GM23338 (cell line): ENCODE data around the gene SIRPA. TPM values are rescaled to one million over a fixed set of nuclear protein-coding genes. Genes with fewer than 3 reads are reported as not detected.

Experiments used
- ATAC-seq: fragments of 200-7000 bp; cut with Tn5 transposase; 3 replicates; pipeline ENCODE4 v1.9.1; 2020
- DNase-seq: peaks from one replicate; pipeline ENCODE4 v3.0.0-alpha.2; 2015; ENCODE audit warnings: low spot score
- H2AFZ ChIP-seq: fragments of 200-600 bp; sonication (generic); 2 replicates; pipeline ENCODE4 v1.8.0; 2016; ENCODE audit warnings: antibody characterized with exemption, mild to moderate bottlenecking, moderate library complexity
- H3F3A ChIP-seq: fragments of 200-600 bp; sonication (generic); replicated peaks from 2 replicates; pipeline ENCODE4 v1.8.0; 2017; ENCODE audit warnings: antibody characterized with exemption, mixed run types, low read depth
- H3K27ac ChIP-seq: fragments of 200-600 bp; sonication (generic); 2 replicates; pipeline ENCODE4 v1.6.1; 2016; ENCODE audit warnings: low read depth
- H3K27me3 ChIP-seq: fragments of 200-600 bp; sonication (generic); 2 replicates; pipeline ENCODE4 v1.8.0; 2016; ENCODE audit warnings: mild to moderate bottlenecking, mixed run types, moderate library complexity; ENCODE audit not compliant: insufficient read depth
- H3K36me3 ChIP-seq: fragments of 200-600 bp; sonication (generic); 2 replicates; pipeline ENCODE4 v1.8.0; 2016; ENCODE audit warnings: mild to moderate bottlenecking; ENCODE audit not compliant: insufficient read depth
- H3K4me1 ChIP-seq: fragments of 200-600 bp; sonication (generic); 2 replicates; pipeline ENCODE4 v1.8.0; 2016; ENCODE audit warnings: mild to moderate bottlenecking, moderate library complexity; ENCODE audit not compliant: insufficient read depth
- H3K4me2 ChIP-seq: fragments of 200-600 bp; sonication (generic); 2 replicates; pipeline ENCODE4 v1.7.1; 2017; ENCODE audit warnings: mixed run types
- H3K4me3 ChIP-seq: fragments of 200-600 bp; sonication (generic); 2 replicates; pipeline ENCODE4 v1.6.1; 2016; ENCODE audit warnings: mixed run types
- H3K79me2 ChIP-seq: fragments of 200-600 bp; sonication (generic); replicated peaks from 2 replicates; pipeline ENCODE4 v1.8.0; 2017; ENCODE audit warnings: mild to moderate bottlenecking; ENCODE audit not compliant: insufficient read depth
- H3K9me2 ChIP-seq: fragments of 200-600 bp; sonication (generic); 2 replicates; pipeline ENCODE4 v1.8.0; 2017; ENCODE audit not compliant: insufficient read depth
- H4K20me1 ChIP-seq: fragments of 200-600 bp; sonication (generic); replicated peaks from 2 replicates; pipeline ENCODE4 v1.8.0; 2017; ENCODE audit warnings: mild to moderate bottlenecking; ENCODE audit not compliant: insufficient read depth
- H3K27ac Mint-ChIP-seq: 2 replicates; pipeline ENCODE4 v1.8.0; 2020; ENCODE audit warnings: inconsistent platforms, mild to moderate bottlenecking, moderate library complexity, mixed read lengths
- H3K27me3 Mint-ChIP-seq: 3 replicates; pipeline ENCODE4 v1.8.0; 2022; ENCODE audit warnings: low read depth, mild to moderate bottlenecking, moderate library complexity, mixed read lengths, inconsistent platforms; ENCODE audit not compliant: insufficient read depth, poor library complexity
- H3K36me3 Mint-ChIP-seq: 3 replicates; pipeline ENCODE4 v1.8.0; 2021; ENCODE audit warnings: low read depth, mild to moderate bottlenecking, inconsistent platforms, moderate library complexity, mixed read lengths
- H3K4me1 Mint-ChIP-seq: 3 replicates; pipeline ENCODE4 v1.8.0; 2020; ENCODE audit warnings: mild to moderate bottlenecking, inconsistent platforms, mixed read lengths
- H3K4me3 Mint-ChIP-seq: 3 replicates; pipeline ENCODE4 v1.8.0; 2021; ENCODE audit warnings: moderate library complexity, mild to moderate bottlenecking, inconsistent platforms, mixed read lengths
- H3K9me3 Mint-ChIP-seq: 3 replicates; pipeline ENCODE4 v1.8.0; 2020; ENCODE audit warnings: moderate library complexity, mild to moderate bottlenecking, inconsistent platforms, mixed read lengths
- CREB1 ChIP-seq: fragments of 250-450 bp; sonication (Bioruptor Pico); IDR thresholded peaks from 2 replicates; pipeline ENCODE4 v1.5.0; 2020; ENCODE audit warnings: low read depth, mild to moderate bottlenecking, moderate library complexity
- ETS1 ChIP-seq: IDR thresholded peaks from 2 replicates; pipeline ENCODE4 v1.6.1; 2016; ENCODE audit warnings: antibody characterized with exemption
- EZH2 ChIP-seq: fragments of 200-600 bp; sonication (generic); IDR thresholded peaks from one replicate; pipeline ENCODE4 v1.8.0; 2017; ENCODE audit warnings: antibody characterized with exemption, mild to moderate bottlenecking, low read depth; ENCODE audit not compliant: unreplicated experiment
- EZH2phosphoT487 ChIP-seq: fragments of 200-600 bp; sonication (generic); IDR thresholded peaks from one replicate; pipeline ENCODE4 v1.8.1; 2018; ENCODE audit warnings: antibody characterized with exemption; ENCODE audit not compliant: unreplicated experiment
- NANOG ChIP-seq: IDR thresholded peaks from 2 replicates; pipeline ENCODE4 v1.6.1; 2016; ENCODE audit warnings: antibody characterized with exemption, borderline replicate concordance
- POLR2AphosphoS5 ChIP-seq: IDR thresholded peaks from 2 replicates; pipeline ENCODE4 v1.6.1; 2016; ENCODE audit warnings: antibody characterized with exemption, low read depth
- REST ChIP-seq: IDR thresholded peaks from one replicate; pipeline ENCODE4 v1.6.1; 2018; ENCODE audit warnings: antibody characterized with exemption; ENCODE audit not compliant: unreplicated experiment
- ZNF114 ChIP-seq: fragments of 250-450 bp; sonication (Bioruptor Pico); IDR thresholded peaks from 2 replicates; pipeline ENCODE4 v1.5.0; 2020; ENCODE audit warnings: mild to moderate bottlenecking, moderate library complexity
- ZNF331 ChIP-seq: fragments of 250-450 bp; sonication (Bioruptor Pico); IDR thresholded peaks from 2 replicates; pipeline ENCODE4 v1.5.0; 2020; ENCODE audit warnings: low read depth, mild to moderate bottlenecking, moderate library complexity
- ZNF462 ChIP-seq: fragments of 250-450 bp; sonication (Bioruptor Pico); IDR thresholded peaks from 2 replicates; pipeline ENCODE4 v1.5.0; 2020; ENCODE audit warnings: mild to moderate bottlenecking, moderate library complexity
- polyA plus RNA-seq: library from polyadenylated mRNA; unstranded; fragments of >200 nt; fragmentation: Nextera tagmentation; extraction: Ambion mirVana; gene quantifications from 2 replicates; pipeline ENCODE4 v1.2.1, GENCODE V29; 2016
- total RNA-seq: library from RNA; depleted of rRNA; stranded (reverse); fragments of >200 nt; shearing (Covaris generic); gene quantifications from 2 replicates; pipeline ENCODE4 v1.2.3, GENCODE V29; 2014

Gene SIRPA
- total and polyA plus RNA-seq, 2 experiments from 2014 or later: 1.2 to 2.9 TPM

- TF ChIP-seq REST: no peak
Measured at GRCh38 chr20:1846341-1846740, 48.9 kb upstream of the SIRPA start (continued).

- no peaks in the 10 kb centered on the region for H3K79me2 ChIP-seq
- H3K9me2 ChIP-seq: no peaks in the 10 kb centered on the region
- Mint-ChIP-seq H3K4me3 (no peak overlapping the region), H3K9me3 (no peaks in the 10 kb centered on the region; the same call in 2 of the 3 replicates), H3K36me3 (no peaks in the 10 kb centered on the region; the same call in 2 of the 3 replicates), H3K27ac (no peak overlapping the region), H3K4me1 (peaks cover 9% of the 10 kb centered on the region), H3K27me3 (peaks cover 10% of the 10 kb centered on the region)
- H3F3A ChIP-seq: no peaks in the 10 kb centered on the region
- no peak overlapping the region for H2AFZ ChIP-seq
- H4K20me1 ChIP-seq: no peaks in the 10 kb centered on the region
- ATAC-seq (no peak), DNase-seq (no peak)
- no peaks in the 10 kb centered on the region for H3K27me3 ChIP-seq
- no peaks in the 10 kb centered on the region for H3K4me1 ChIP-seq
- H3K4me2 ChIP-seq: no peak overlapping the region
- no peak overlapping the region for H3K4me3 ChIP-seq
- no peaks in the 10 kb centered on the region; the same call in 1 of the 2 replicates for H3K36me3 ChIP-seq
- H3K27ac ChIP-seq: no peak overlapping the region
- TF ChIP-seq ZNF114 (CRISPR knock-in tag) (no peak), ZNF462 (CRISPR knock-in tag) (no peak), EZH2 (no peak), ETS1 (no peak), NANOG (no peak), POLR2AphosphoS5 (no peak), CREB1 (CRISPR knock-in tag) (no peak), REST (no peak), EZH2phosphoT487 (no peak), ZNF331 (CRISPR knock-in tag) (no peak)
Measured at GRCh38 chr20:1846876-1847275, 48.3 kb upstream of the SIRPA start.
